Mesothelial cell of epicardium (in vitro differentiated cells): ENCODE results near the gene TMEM169. TPM values are rescaled to one million over a fixed set of nuclear protein-coding genes. Genes with fewer than 3 reads are reported as not detected.

Source experiments
- DNase-seq, 2 experiments: peaks; one replicate each; pipeline ENCODE4 v3.0.0; 2021; ENCODE audit warnings: low spot score in 2 of 2; ENCODE audit not compliant: unreplicated experiment in 2 of 2
- H3K27ac Mint-ChIP-seq: 2 replicates; pipeline ENCODE4 v1.8.0; 2021; ENCODE audit warnings: mixed read lengths
- H3K27me3 Mint-ChIP-seq: 2 replicates; pipeline ENCODE4 v1.8.0; 2021; ENCODE audit warnings: low read depth, mixed read lengths
- H3K36me3 Mint-ChIP-seq: 2 replicates; pipeline ENCODE4 v1.8.0; 2021; ENCODE audit warnings: mixed read lengths
- H3K4me1 Mint-ChIP-seq: 2 replicates; pipeline ENCODE4 v1.8.0; 2021; ENCODE audit warnings: mixed read lengths
- H3K4me3 Mint-ChIP-seq: 2 replicates; pipeline ENCODE4 v1.8.0; 2021; ENCODE audit warnings: mild to moderate bottlenecking, moderate library complexity, mixed read lengths
- H3K9me3 Mint-ChIP-seq: 2 replicates; pipeline ENCODE4 v1.8.0; 2021; ENCODE audit warnings: mixed read lengths
- total RNA-seq: library from RNA; stranded (reverse); gene quantifications from 3 replicates; pipeline ENCODE4 v1.2.1, GENCODE V29; 2021
- TF ChIP-seq, protein P1 (sequence below): fragments of 200-600 bp; sonication (generic); IDR thresholded peaks from one replicate; pipeline ENCODE4 v1.5.0; 2021; ENCODE audit warnings: antibody characterized with exemption; ENCODE audit not compliant: unreplicated experiment

TMEM169 gene
- total RNA-seq, 1 donor from 2014 or later, result 0.78 TPM

DNA sequence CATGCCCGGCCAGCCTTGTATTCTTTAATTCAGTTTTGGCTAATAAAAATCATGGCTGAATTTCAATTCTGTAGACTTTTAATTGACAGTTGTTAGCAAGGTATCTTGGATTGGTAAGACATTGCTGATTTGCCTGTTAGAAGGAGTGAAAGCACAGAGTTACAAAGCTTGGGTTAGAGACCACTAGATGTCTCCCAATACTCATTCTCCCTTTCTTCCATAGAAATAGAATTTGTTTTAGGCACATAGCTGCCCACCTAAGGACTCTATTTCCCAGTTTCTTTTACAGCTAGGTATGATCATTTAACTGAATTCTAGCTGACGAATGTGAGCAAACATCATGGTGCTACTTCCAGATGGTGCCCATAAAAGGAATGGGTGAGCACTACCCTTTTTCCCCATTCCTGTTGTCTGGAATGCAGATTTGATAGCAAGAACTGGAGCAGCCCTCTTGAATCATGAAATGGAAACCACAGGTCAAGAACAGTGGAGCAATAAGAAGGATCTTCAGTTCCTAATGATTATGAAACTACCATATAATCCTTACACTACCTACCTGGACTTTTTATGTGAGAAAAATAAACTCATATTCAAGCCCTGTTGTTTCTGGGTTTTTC is 17.6 kb upstream of the TMEM169 start:
- no peak for DNase-seq
- no peaks in the 10 kb centered on the region for H3K4me1 Mint-ChIP-seq
- H3K27ac Mint-ChIP-seq, result no peak overlapping the region
- peaks cover 6% of the 10 kb centered on the region for H3K9me3 Mint-ChIP-seq
- no peak overlapping the region for H3K4me3 Mint-ChIP-seq
- peaks cover 6% of the 10 kb centered on the region for H3K36me3 Mint-ChIP-seq
- TF ChIP-seq, protein P1, sequence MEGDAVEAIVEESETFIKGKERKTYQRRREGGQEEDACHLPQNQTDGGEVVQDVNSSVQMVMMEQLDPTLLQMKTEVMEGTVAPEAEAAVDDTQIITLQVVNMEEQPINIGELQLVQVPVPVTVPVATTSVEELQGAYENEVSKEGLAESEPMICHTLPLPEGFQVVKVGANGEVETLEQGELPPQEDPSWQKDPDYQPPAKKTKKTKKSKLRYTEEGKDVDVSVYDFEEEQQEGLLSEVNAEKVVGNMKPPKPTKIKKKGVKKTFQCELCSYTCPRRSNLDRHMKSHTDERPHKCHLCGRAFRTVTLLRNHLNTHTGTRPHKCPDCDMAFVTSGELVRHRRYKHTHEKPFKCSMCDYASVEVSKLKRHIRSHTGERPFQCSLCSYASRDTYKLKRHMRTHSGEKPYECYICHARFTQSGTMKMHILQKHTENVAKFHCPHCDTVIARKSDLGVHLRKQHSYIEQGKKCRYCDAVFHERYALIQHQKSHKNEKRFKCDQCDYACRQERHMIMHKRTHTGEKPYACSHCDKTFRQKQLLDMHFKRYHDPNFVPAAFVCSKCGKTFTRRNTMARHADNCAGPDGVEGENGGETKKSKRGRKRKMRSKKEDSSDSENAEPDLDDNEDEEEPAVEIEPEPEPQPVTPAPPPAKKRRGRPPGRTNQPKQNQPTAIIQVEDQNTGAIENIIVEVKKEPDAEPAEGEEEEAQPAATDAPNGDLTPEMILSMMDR, result no peak
- H3K27me3 Mint-ChIP-seq, result no peaks in the 10 kb centered on the region

DNA sequence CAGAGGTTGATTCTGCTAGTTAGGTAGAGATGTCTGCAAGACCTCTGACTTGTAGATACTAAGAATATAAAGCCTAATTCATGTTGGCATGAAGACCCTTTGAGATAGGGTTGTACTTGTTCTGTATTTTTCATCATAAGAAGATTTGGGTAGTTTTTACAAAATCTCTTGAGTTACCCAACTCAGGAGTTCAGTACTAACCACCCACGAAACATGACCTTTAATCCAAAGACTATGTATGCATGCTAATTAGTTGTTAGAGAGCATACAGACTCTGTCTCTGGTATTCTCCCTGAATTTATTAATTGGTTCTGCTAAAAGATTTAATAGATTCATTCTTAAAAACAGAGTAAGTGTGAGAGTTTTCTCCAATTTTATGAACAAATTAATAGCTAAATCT is 17.1 kb upstream of the TMEM169 start:
- Mint-ChIP-seq H3K27ac (no peak overlapping the region), H3K4me3 (no peak overlapping the region), H3K27me3 (no peaks in the 10 kb centered on the region), H3K4me1 (no peaks in the 10 kb centered on the region), H3K9me3 (peaks cover 1% of the 10 kb centered on the region), H3K36me3 (peaks cover 1% of the 10 kb centered on the region)
- TF ChIP-seq, protein P1, result no peak
- DNase-seq, result no peak

DNA sequence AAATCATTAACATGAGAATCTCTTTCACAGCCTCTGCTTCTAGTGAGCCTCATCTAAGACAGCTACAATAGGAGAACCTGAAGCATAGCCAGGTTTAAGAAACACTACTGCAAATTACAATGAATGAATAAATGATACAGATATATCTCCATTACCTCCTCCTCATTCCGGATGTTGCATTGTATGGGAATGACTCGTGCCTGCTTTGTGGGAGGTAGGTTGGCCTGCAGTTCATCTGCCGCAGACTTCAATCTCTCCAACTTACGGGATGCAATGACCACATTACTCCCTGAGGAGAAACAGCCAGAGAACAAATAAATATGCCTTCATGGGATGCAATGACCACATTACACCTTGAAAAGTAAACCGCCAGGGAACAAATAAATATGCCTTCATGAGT is 15.5 kb upstream of the TMEM169 start:
- Mint-ChIP-seq H3K27me3 (no peaks in the 10 kb centered on the region), H3K9me3 (no peaks in the 10 kb centered on the region), H3K36me3 (no peaks in the 10 kb centered on the region), H3K4me3 (no peak overlapping the region), H3K4me1 (no peaks in the 10 kb centered on the region), H3K27ac (no peak overlapping the region)
- no peak for DNase-seq
- TF ChIP-seq, protein P1, result no peak

DNA sequence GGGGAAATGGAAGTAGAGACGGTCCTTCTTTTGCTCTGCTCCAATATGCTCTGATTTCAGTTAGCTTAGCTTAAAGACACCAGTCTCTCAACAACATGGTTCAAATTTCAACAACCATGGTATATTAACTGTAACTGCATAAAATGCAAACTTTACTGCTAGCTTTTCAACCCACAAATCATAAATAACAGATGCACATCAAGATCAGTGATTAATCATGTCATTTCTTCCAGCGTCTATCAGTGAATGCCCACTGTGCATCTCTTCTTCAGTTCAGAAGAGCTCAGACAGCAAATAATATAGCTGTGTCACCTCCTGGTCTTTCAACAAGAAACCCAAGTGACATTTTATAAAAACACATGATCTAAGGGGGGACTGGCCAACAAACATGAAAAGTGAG is 12.7 kb upstream of the TMEM169 start:
- H3K27me3 Mint-ChIP-seq, result no peaks in the 10 kb centered on the region
- DNase-seq, result no peak
- H3K9me3 Mint-ChIP-seq, result no peaks in the 10 kb centered on the region
- H3K4me3 Mint-ChIP-seq, result no peak overlapping the region
- no peaks in the 10 kb centered on the region for H3K36me3 Mint-ChIP-seq
- H3K4me1 Mint-ChIP-seq, result no peaks in the 10 kb centered on the region
- TF ChIP-seq, protein P1, result no peak
- no peak overlapping the region for H3K27ac Mint-ChIP-seq

DNA sequence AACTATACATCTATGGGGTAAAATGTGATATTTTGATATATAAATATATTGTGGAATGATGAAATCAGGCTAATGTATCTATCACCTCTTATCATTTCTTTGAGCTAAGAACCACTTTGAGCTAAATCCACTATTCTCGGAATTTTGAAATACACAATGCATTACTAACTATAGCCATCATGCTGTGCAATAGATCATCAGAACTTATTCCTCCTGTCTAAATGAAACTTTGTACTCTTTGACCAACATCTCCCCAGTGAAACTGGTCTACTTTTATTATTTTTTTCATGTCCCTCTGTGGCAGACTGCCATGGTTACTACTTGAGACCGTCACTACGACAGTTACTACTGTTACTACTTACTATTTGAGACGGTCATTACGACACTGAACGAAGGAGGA is 11.5 kb upstream of the TMEM169 start:
- H3K4me1 Mint-ChIP-seq, result no peaks in the 10 kb centered on the region
- H3K9me3 Mint-ChIP-seq, result no peaks in the 10 kb centered on the region
- H3K4me3 Mint-ChIP-seq, result no peak overlapping the region
- no peak for DNase-seq
- H3K27ac Mint-ChIP-seq, result no peak overlapping the region
- TF ChIP-seq, protein P1, result no peak
- no peaks in the 10 kb centered on the region for H3K27me3 Mint-ChIP-seq
- no peaks in the 10 kb centered on the region for H3K36me3 Mint-ChIP-seq
